Astrocyte (in vitro differentiated cells and primary cell): ENCODE results near the gene BCL2A1. TPM values are rescaled to one million over a fixed set of nuclear protein-coding genes. Genes with fewer than 3 reads are reported as not detected.

ENCODE experiments used
- DNase-seq: peaks from one replicate; pipeline ENCODE4 v3.0.0-alpha.2; 2010; ENCODE audit warnings: low read depth
- FAIRE-seq: peaks from 2 replicates; lab custom pipeline; 2011; peaks lifted over from hg19 to GRCh38; lab: Jason Lieb, UNC
- H2AFZ ChIP-seq: 2 replicates; pipeline ENCODE4 v1.6.0; 2012; ENCODE audit warnings: low read depth, low read length, inconsistent platforms
- H3K27ac ChIP-seq: 2 replicates; pipeline ENCODE4 v1.5.1; 2011; ENCODE audit warnings: low read depth, low read length, inconsistent platforms
- H3K27me3 ChIP-seq: 2 replicates; pipeline ENCODE4 v1.6.0; 2011; ENCODE audit warnings: low read length, inconsistent platforms; ENCODE audit not compliant: insufficient read depth
- H3K36me3 ChIP-seq: 2 replicates; pipeline ENCODE4 v1.5.1; 2011; ENCODE audit warnings: low read length, inconsistent platforms; ENCODE audit not compliant: insufficient read depth
- H3K4me1 ChIP-seq: 2 replicates; pipeline ENCODE4 v1.5.1; 2011; ENCODE audit warnings: low read length, inconsistent platforms; ENCODE audit not compliant: insufficient read depth
- H3K4me2 ChIP-seq: 2 replicates; pipeline ENCODE4 v1.6.0; 2012; ENCODE audit warnings: low read length, inconsistent platforms
- H3K4me3 ChIP-seq: 2 replicates; pipeline ENCODE4 v1.5.1; 2011; ENCODE audit warnings: low read depth, mild to moderate bottlenecking, low read length, inconsistent platforms; ENCODE audit not compliant: insufficient read depth
- H3K79me2 ChIP-seq: 2 replicates; pipeline ENCODE4 v1.6.0; 2012; ENCODE audit warnings: mild to moderate bottlenecking, low read length, inconsistent platforms; ENCODE audit not compliant: insufficient read depth
- H3K9ac ChIP-seq: 2 replicates; pipeline ENCODE4 v1.6.0; 2012; ENCODE audit warnings: mild to moderate bottlenecking, low read length, inconsistent platforms
- H3K9me3 ChIP-seq: 2 replicates; pipeline ENCODE4 v1.5.1; 2012; ENCODE audit warnings: low read depth, mild to moderate bottlenecking, low read length, inconsistent platforms; ENCODE audit not compliant: insufficient read depth
- H4K20me1 ChIP-seq: 2 replicates; pipeline ENCODE4 v1.6.0; 2012; ENCODE audit warnings: low read length, inconsistent platforms; ENCODE audit not compliant: insufficient read depth
- H3K27ac Mint-ChIP-seq: one replicate; pipeline ENCODE4 v1.8.0; 2021; ENCODE audit warnings: mild to moderate bottlenecking, mixed read lengths; ENCODE audit not compliant: unreplicated experiment
- H3K27me3 Mint-ChIP-seq: one replicate; pipeline ENCODE4 v1.8.0; 2021; ENCODE audit warnings: low read depth, mixed read lengths; ENCODE audit not compliant: unreplicated experiment
- H3K36me3 Mint-ChIP-seq: one replicate; pipeline ENCODE4 v1.8.0; 2021; ENCODE audit warnings: low read depth, mixed read lengths; ENCODE audit not compliant: unreplicated experiment
- H3K4me1 Mint-ChIP-seq: one replicate; pipeline ENCODE4 v1.8.0; 2021; ENCODE audit warnings: low read depth, mixed read lengths; ENCODE audit not compliant: unreplicated experiment
- H3K4me3 Mint-ChIP-seq: one replicate; pipeline ENCODE4 v1.8.0; 2021; ENCODE audit warnings: mild to moderate bottlenecking, moderate library complexity, mixed read lengths; ENCODE audit not compliant: unreplicated experiment
- H3K9me3 Mint-ChIP-seq: one replicate; pipeline ENCODE4 v1.8.0; 2021; ENCODE audit warnings: mild to moderate bottlenecking, mixed read lengths; ENCODE audit not compliant: unreplicated experiment
- EZH2 ChIP-seq: IDR thresholded peaks from 2 replicates; pipeline ENCODE4 v1.6.1; 2012; ENCODE audit warnings: mild to moderate bottlenecking, low read length, inconsistent platforms; ENCODE audit not compliant: insufficient read depth
- total RNA-seq: library from RNA; stranded (reverse); gene quantifications from 2 replicates; pipeline ENCODE4 v1.2.1, GENCODE V29; 2021
- TF ChIP-seq, protein P1 (sequence below): IDR thresholded peaks from 2 replicates; pipeline ENCODE4 v1.5.1; 2011; ENCODE audit warnings: low read depth, mild to moderate bottlenecking, inconsistent platforms, low read length, moderate library complexity; ENCODE audit not compliant: insufficient read depth

The BCL2A1 gene
- total RNA-seq, 1 donor from 2014 or later: not detected

DNA sequence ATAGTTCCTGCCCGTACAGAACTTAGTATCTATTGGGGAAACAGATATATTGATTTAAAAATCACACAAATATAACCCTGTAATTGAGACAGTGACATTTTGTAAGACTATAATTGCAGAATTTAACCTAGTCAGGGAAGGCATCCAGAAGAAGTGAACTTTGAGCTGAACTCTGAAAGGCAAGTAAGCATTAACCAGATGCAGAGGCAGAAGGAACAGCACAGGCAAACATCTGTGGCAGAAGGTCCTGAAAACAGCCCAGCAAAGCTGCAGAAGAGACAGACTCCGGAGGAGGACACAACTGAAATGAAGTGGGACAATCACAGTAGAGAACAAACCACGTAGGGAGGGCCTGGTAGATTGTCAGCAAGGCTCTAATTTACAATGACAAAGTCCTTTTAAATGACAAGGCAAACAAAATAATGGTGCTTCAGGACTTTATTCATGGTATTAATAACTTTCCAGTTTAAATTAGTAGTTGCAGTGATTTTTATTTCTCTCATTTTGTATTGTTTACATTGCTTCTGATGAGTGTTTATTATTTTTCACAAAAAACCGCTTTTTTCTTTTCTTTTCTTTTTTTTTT lies 14.5 kb downstream of the BCL2A1 start:
- H3K4me1 ChIP-seq: no peaks in the 10 kb centered on the region
- no peaks in the 10 kb centered on the region for H3K9me3 Mint-ChIP-seq

DNA sequence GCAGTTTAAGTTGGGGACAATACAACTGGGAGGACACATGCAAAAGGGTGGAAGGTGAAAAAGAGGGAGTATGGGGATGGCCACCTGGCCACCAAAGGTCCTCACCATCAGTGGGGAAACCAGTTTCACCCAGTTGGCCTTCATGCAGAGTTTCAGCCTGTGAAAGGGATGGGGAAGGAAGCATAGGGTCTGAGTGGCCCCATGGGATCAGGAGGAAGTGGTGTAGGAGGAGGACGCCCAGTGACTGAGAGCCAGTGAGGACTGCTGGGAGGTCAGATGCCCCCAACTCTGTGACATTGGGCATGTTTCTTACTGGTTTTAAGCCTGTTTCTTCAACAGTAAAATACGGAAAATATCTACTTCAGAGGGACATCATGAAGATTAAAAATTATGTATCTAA lies 16.3 kb downstream of the BCL2A1 start:
- Histone ChIP-seq H4K20me1 (no peaks in the 10 kb centered on the region), H3K9ac (no peak overlapping the region), H3K79me2 (no peaks in the 10 kb centered on the region), H3K27ac (no peak overlapping the region), H2AFZ (no peak overlapping the region), H3K27me3 (no peaks in the 10 kb centered on the region), H3K4me2 (no peak overlapping the region), H3K4me3 (no peak overlapping the region), H3K36me3 (no peaks in the 10 kb centered on the region), H3K4me1 (no peaks in the 10 kb centered on the region), H3K9me3 (no peaks in the 10 kb centered on the region)
- FAIRE-seq: no peak
- H3K27me3 Mint-ChIP-seq: peaks cover 5% of the 10 kb centered on the region
- H3K4me3 Mint-ChIP-seq: no peak overlapping the region
- peaks cover 5% of the 10 kb centered on the region for H3K4me1 Mint-ChIP-seq
- H3K36me3 Mint-ChIP-seq: no peaks in the 10 kb centered on the region
- TF ChIP-seq, protein P1, sequence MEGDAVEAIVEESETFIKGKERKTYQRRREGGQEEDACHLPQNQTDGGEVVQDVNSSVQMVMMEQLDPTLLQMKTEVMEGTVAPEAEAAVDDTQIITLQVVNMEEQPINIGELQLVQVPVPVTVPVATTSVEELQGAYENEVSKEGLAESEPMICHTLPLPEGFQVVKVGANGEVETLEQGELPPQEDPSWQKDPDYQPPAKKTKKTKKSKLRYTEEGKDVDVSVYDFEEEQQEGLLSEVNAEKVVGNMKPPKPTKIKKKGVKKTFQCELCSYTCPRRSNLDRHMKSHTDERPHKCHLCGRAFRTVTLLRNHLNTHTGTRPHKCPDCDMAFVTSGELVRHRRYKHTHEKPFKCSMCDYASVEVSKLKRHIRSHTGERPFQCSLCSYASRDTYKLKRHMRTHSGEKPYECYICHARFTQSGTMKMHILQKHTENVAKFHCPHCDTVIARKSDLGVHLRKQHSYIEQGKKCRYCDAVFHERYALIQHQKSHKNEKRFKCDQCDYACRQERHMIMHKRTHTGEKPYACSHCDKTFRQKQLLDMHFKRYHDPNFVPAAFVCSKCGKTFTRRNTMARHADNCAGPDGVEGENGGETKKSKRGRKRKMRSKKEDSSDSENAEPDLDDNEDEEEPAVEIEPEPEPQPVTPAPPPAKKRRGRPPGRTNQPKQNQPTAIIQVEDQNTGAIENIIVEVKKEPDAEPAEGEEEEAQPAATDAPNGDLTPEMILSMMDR: no peak
- TF ChIP-seq EZH2: no peak
- H3K9me3 Mint-ChIP-seq: peaks cover under 1% of the 10 kb centered on the region
- H3K27ac Mint-ChIP-seq: no peak overlapping the region
- no peak for DNase-seq

More for the DNA sequence above, 14.5 kb downstream of the BCL2A1 start:
- no peaks in the 10 kb centered on the region for H3K36me3 Mint-ChIP-seq
- Histone ChIP-seq H3K27me3 (no peaks in the 10 kb centered on the region), H4K20me1 (no peaks in the 10 kb centered on the region), H3K79me2 (no peaks in the 10 kb centered on the region), H3K4me3 (no peak overlapping the region), H3K27ac (no peak overlapping the region), H3K9me3 (no peaks in the 10 kb centered on the region), H2AFZ (no peak overlapping the region), H3K4me2 (no peak overlapping the region), H3K9ac (no peak overlapping the region), H3K36me3 (no peaks in the 10 kb centered on the region)
- peaks cover 5% of the 10 kb centered on the region for H3K27me3 Mint-ChIP-seq
- no peak overlapping the region for H3K4me3 Mint-ChIP-seq
- peaks cover 5% of the 10 kb centered on the region for H3K4me1 Mint-ChIP-seq
- H3K27ac Mint-ChIP-seq: no peak overlapping the region
- no peak for TF ChIP-seq EZH2
- TF ChIP-seq, protein P1: no peak
- no peak for DNase-seq
- no peak for FAIRE-seq

DNA sequence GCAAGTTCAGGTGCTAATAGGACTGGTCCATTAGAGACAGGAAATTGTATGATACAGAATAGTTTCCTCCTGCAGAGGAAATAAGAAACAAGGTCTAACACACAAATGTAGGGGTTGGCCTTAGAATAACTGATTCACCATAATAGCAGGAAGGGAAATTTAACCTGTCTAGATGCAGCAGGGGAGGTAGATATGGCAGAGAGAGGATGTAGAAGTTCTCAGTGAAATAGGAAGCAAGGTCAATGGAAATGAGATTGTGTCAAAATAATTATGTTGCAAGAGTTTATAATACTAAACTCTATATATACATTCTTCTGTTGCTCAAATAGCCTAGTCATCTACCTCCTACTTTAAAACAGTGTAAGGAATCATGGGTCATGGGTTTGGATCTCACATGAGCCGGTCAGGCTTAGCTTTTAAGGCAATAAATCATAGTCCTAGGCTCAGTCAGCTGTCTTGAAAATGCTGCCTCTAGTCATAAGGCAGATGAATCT lies 17.0 kb downstream of the BCL2A1 start:
- H3K27me3 ChIP-seq: no peaks in the 10 kb centered on the region
- peaks cover 2% of the 10 kb centered on the region for H3K9me3 Mint-ChIP-seq
- FAIRE-seq (no peak), DNase-seq (no peak)
- H3K4me3 ChIP-seq: no peak overlapping the region
- no peak overlapping the region for H3K4me3 Mint-ChIP-seq
- peaks cover 5% of the 10 kb centered on the region for H3K4me1 Mint-ChIP-seq
- H3K27me3 Mint-ChIP-seq: peaks cover 5% of the 10 kb centered on the region
- H3K79me2 ChIP-seq: no peaks in the 10 kb centered on the region
- no peaks in the 10 kb centered on the region for H3K36me3 Mint-ChIP-seq
- no peak overlapping the region for H3K27ac Mint-ChIP-seq
- no peaks in the 10 kb centered on the region for H4K20me1 ChIP-seq
- no peak overlapping the region for H2AFZ ChIP-seq
- no peak for TF ChIP-seq EZH2
- TF ChIP-seq, protein P1: no peak
- H3K27ac ChIP-seq: no peak overlapping the region
- no peaks in the 10 kb centered on the region for H3K36me3 ChIP-seq
- no peaks in the 10 kb centered on the region for H3K4me1 ChIP-seq
- no peaks in the 10 kb centered on the region for H3K9me3 ChIP-seq
- no peak overlapping the region for H3K4me2 ChIP-seq
- no peak overlapping the region for H3K9ac ChIP-seq
